HepG2 (cell line): Measurements from ENCODE around the gene ATP11C.

Experiments used
- BHLHE40 ChIP-seq: IDR thresholded peaks from 2 replicates; pipeline ENCODE4 v1.6.1; 2011; ENCODE audit warnings: low read length, improper control_type of control experiment
- CHD2 ChIP-seq: IDR thresholded peaks from 2 replicates; pipeline ENCODE4 v1.6.1; 2011; ENCODE audit warnings: low read depth, low read length, improper control_type of control experiment
- EP300 ChIP-seq, 3 experiments: sonication (generic) in 1 of 3; formaldehyde crosslinking in 1 of 3; IDR thresholded peaks; 2 replicates each; pipeline versions ENCODE4 v1.5.1 to v1.6.1; 2011 to 2020; ENCODE audit warnings: low read depth in 2 of 3, low read length in 2 of 3, borderline replicate concordance in 1 of 3, improper control_type of control experiment in 1 of 3, mild to moderate bottlenecking in 1 of 3, missing genetic modification reagents in 1 of 3, moderate library complexity in 1 of 3
- FOXO1 ChIP-seq: sonication (generic); formaldehyde crosslinking; IDR thresholded peaks from 2 replicates; pipeline ENCODE4 v1.4.0; 2020; ENCODE audit warnings: missing genetic modification reagents
- SMARCE1 ChIP-seq: fragments of 450-650 bp; IDR thresholded peaks from 2 replicates; pipeline ENCODE4 v1.6.1; 2017; ENCODE audit warnings: borderline replicate concordance
- ZNF333 ChIP-seq: sonication (generic); formaldehyde crosslinking; IDR thresholded peaks from 2 replicates; pipeline ENCODE4 v1.4.0; 2020; ENCODE audit warnings: mild to moderate bottlenecking, missing genetic modification reagents, borderline replicate concordance
- ZNF484 ChIP-seq: sonication (generic); formaldehyde crosslinking; IDR thresholded peaks from 2 replicates; pipeline ENCODE4 v1.5.1; 2020; ENCODE audit warnings: mild to moderate bottlenecking, low read depth, missing genetic modification reagents, borderline replicate concordance
- ZNF558 ChIP-seq: sonication (generic); formaldehyde crosslinking; IDR thresholded peaks from 2 replicates; pipeline ENCODE4 v1.9.0; 2022; ENCODE audit warnings: mild to moderate bottlenecking, missing genetic modification reagents, borderline replicate concordance
- ZNF777 ChIP-seq: sonication (generic); formaldehyde crosslinking; IDR thresholded peaks from 2 replicates; pipeline ENCODE4 v1.4.0; 2020; ENCODE audit warnings: missing genetic modification reagents
- ZSCAN22 ChIP-seq: sonication (generic); formaldehyde crosslinking; IDR thresholded peaks from 2 replicates; pipeline ENCODE4 v1.4.0; 2020; ENCODE audit warnings: mild to moderate bottlenecking, missing genetic modification reagents
- TF ChIP-seq, protein P1 (sequence below): sonication (generic); formaldehyde crosslinking; IDR thresholded peaks from 2 replicates; pipeline ENCODE4 v1.4.0; 2020; ENCODE audit warnings: low read depth, mild to moderate bottlenecking, missing genetic modification reagents
- TF ChIP-seq, protein P2 (sequence below), 2 experiments: sonication (generic) in 1 of 2; formaldehyde crosslinking in 1 of 2; IDR thresholded peaks; 2 replicates each; pipeline versions ENCODE4 v1.5.1 to v1.6.1; 2011 to 2020; ENCODE audit warnings: borderline replicate concordance in 1 of 2, low read depth in 1 of 2, low read length in 1 of 2, mild to moderate bottlenecking in 1 of 2, missing genetic modification reagents in 1 of 2, moderate library complexity in 1 of 2
- TF ChIP-seq, protein P3 (sequence below): sonication (generic); formaldehyde crosslinking; IDR thresholded peaks from 2 replicates; pipeline ENCODE4 v1.5.0; 2020; ENCODE audit warnings: mild to moderate bottlenecking, missing genetic modification reagents, moderate library complexity
- TF ChIP-seq, protein P4 (sequence below): sonication (generic); formaldehyde crosslinking; IDR thresholded peaks from 2 replicates; pipeline ENCODE4 v1.8.0; 2023; ENCODE audit warnings: mild to moderate bottlenecking, missing genetic modification reagents

DNA sequence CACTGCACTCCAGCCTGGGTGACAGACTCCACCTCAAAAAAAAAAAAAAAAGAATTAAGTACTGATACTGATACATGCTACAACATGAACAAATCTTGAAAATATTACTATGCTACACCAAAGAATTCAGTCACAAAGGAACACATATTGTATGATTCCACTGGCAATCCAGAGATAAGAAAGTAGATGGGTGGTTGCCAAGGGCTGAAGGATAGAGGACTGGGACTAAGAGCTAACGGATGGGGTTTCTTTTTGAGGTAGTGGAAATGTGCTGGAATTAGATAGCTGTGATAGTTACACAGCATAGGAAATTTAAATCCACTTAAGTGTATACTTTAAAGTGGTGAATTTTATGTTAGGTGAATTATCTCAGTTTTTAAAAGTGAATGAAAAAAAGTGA lies 12.5 kb downstream of the ATP11C start:
- no peak for TF ChIP-seq BHLHE40
- TF ChIP-seq ZNF558: no peak
- TF ChIP-seq, protein P1, sequence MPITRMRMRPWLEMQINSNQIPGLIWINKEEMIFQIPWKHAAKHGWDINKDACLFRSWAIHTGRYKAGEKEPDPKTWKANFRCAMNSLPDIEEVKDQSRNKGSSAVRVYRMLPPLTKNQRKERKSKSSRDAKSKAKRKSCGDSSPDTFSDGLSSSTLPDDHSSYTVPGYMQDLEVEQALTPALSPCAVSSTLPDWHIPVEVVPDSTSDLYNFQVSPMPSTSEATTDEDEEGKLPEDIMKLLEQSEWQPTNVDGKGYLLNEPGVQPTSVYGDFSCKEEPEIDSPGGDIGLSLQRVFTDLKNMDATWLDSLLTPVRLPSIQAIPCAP (CRISPR knock-in tag): no peak
- TF ChIP-seq EP300 (IDR thresholded peaks at IDR 0.05; ENCODE audit: low read depth in 2 of 2, low read length in 2 of 2): no peak
- TF ChIP-seq EP300 (CRISPR knock-in tag; IDR thresholded peaks at IDR 0.05; ENCODE audit: borderline replicate concordance): no peak
- no peak for TF ChIP-seq ZNF777
- TF ChIP-seq, protein P2, sequence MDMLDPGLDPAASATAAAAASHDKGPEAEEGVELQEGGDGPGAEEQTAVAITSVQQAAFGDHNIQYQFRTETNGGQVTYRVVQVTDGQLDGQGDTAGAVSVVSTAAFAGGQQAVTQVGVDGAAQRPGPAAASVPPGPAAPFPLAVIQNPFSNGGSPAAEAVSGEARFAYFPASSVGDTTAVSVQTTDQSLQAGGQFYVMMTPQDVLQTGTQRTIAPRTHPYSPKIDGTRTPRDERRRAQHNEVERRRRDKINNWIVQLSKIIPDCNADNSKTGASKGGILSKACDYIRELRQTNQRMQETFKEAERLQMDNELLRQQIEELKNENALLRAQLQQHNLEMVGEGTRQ (IDR thresholded peaks at IDR 0.05; ENCODE audit: low read depth, low read length): no peak
- TF ChIP-seq, protein P2 (CRISPR knock-in tag; IDR thresholded peaks at IDR 0.05; ENCODE audit: borderline replicate concordance): no peak
- no peak for TF ChIP-seq ZNF484 (CRISPR knock-in tag)
- TF ChIP-seq ZNF333: no peak
- no peak for TF ChIP-seq ZSCAN22 (CRISPR knock-in tag)
- TF ChIP-seq SMARCE1: no peak
- TF ChIP-seq CHD2: no peak
- TF ChIP-seq, protein P3, sequence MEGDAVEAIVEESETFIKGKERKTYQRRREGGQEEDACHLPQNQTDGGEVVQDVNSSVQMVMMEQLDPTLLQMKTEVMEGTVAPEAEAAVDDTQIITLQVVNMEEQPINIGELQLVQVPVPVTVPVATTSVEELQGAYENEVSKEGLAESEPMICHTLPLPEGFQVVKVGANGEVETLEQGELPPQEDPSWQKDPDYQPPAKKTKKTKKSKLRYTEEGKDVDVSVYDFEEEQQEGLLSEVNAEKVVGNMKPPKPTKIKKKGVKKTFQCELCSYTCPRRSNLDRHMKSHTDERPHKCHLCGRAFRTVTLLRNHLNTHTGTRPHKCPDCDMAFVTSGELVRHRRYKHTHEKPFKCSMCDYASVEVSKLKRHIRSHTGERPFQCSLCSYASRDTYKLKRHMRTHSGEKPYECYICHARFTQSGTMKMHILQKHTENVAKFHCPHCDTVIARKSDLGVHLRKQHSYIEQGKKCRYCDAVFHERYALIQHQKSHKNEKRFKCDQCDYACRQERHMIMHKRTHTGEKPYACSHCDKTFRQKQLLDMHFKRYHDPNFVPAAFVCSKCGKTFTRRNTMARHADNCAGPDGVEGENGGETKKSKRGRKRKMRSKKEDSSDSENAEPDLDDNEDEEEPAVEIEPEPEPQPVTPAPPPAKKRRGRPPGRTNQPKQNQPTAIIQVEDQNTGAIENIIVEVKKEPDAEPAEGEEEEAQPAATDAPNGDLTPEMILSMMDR: no peak
- TF ChIP-seq FOXO1: no peak
- TF ChIP-seq, protein P4, sequence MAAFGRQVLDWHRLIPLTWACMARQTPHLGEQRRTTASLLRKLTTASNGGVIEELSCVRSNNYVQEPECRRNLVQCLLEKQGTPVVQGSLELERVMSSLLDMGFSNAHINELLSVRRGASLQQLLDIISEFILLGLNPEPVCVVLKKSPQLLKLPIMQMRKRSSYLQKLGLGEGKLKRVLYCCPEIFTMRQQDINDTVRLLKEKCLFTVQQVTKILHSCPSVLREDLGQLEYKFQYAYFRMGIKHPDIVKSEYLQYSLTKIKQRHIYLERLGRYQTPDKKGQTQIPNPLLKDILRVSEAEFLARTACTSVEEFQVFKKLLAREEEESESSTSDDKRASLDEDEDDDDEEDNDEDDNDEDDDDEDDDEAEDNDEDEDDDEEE (CRISPR knock-in tag): no peak
